A673 (cell line): ENCODE results near the gene NPR2. TPM values are rescaled to one million over a fixed set of nuclear protein-coding genes. Genes with fewer than 3 reads are reported as not detected.

ENCODE experiments used
- BruUV-seq: library from RNA; stranded (reverse); fragments of 400-500 nt; replicated peaks from 2 replicates; lab custom pipeline; 2021; lab: Mats Ljungman, UMichigan
- CTCF ChIA-PET: fragments of 300-600 bp; sonication (Branson Sonifier 250); formaldehyde crosslinking; loops from one replicate; lab custom pipeline; 2022; ENCODE audit warnings: antibody characterized with exemption; lab: Charles Lee
- POLR2A ChIA-PET: fragments of 300-600 bp; sonication (Branson Sonifier 250); formaldehyde crosslinking; loops from one replicate; lab custom pipeline; 2022; ENCODE audit warnings: antibody characterized with exemption; ENCODE audit not compliant: low non-redundant PET; lab: Charles Lee
- DNase-seq: peaks from one replicate; pipeline ENCODE4 v3.0.0-alpha.2; 2015; ENCODE audit warnings: low spot score
- H3K27ac ChIP-seq: fragments of 200-600 bp; sonication (generic); 2 replicates; pipeline ENCODE4 v1.5.1; 2016; ENCODE audit warnings: mixed run types, low read depth, mild to moderate bottlenecking, mixed read lengths, antibody characterized with exemption, low read length; ENCODE audit not compliant: poor library complexity, severe bottlenecking
- H3K27me3 ChIP-seq: fragments of 200-600 bp; sonication (generic); replicated peaks from 2 replicates; pipeline ENCODE4 v1.6.1; 2017; ENCODE audit warnings: mixed run types, low read depth, mild to moderate bottlenecking, mixed read lengths, antibody characterized with exemption, low read length; ENCODE audit not compliant: insufficient read depth, poor library complexity
- H3K36me3 ChIP-seq: fragments of 200-600 bp; sonication (generic); 2 replicates; pipeline ENCODE4 v1.6.1; 2016; ENCODE audit warnings: mixed run types, mild to moderate bottlenecking, mixed read lengths, antibody characterized with exemption, low read length; ENCODE audit not compliant: insufficient read depth, poor library complexity, severe bottlenecking
- H3K4me1 ChIP-seq: fragments of 200-600 bp; sonication (generic); 2 replicates; pipeline ENCODE4 v1.6.1; 2017; ENCODE audit warnings: mixed run types, mild to moderate bottlenecking, mixed read lengths, antibody characterized with exemption, low read length; ENCODE audit not compliant: insufficient read depth, poor library complexity, severe bottlenecking
- H3K4me3 ChIP-seq: fragments of 200-600 bp; sonication (generic); 2 replicates; pipeline ENCODE4 v1.5.1; 2016; ENCODE audit warnings: low read depth, mixed run types, mild to moderate bottlenecking, mixed read lengths, low read length; ENCODE audit not compliant: poor library complexity, severe bottlenecking
- H3K9me3 ChIP-seq: fragments of 200-600 bp; sonication (generic); 2 replicates; pipeline ENCODE4 v1.6.1; 2016; ENCODE audit warnings: mixed run types, low read depth, mild to moderate bottlenecking, mixed read lengths, antibody characterized with exemption, low read length; ENCODE audit not compliant: poor library complexity, severe bottlenecking
- CTCF ChIP-seq: fragments of 300-800, 200-600 bp; sonication (generic); conservative IDR thresholded peaks from 2 replicates; pipeline ENCODE4 v1.5.1; 2017; ENCODE audit warnings: low read depth, mild to moderate bottlenecking, antibody characterized with exemption, low read length, moderate library complexity, mixed read lengths
- EZH2 ChIP-seq: fragments of 200-600 bp; sonication (generic); IDR thresholded peaks from 2 replicates; pipeline ENCODE4 v1.6.1; 2017; ENCODE audit warnings: borderline replicate concordance, low read depth, mild to moderate bottlenecking, mixed read lengths, antibody characterized with exemption, low read length; ENCODE audit not compliant: poor library complexity, severe bottlenecking
- intact Hi-C: fragments of 100-400 bp; cut with micrococcal nuclease; formaldehyde crosslinking; loops from one replicate; pipeline ENCODE4 v1.10.0; 2022; ENCODE audit not compliant: unreplicated experiment
- total RNA-seq: library from RNA; stranded (reverse); gene quantifications from 2 replicates; pipeline ENCODE4 v1.2.3, GENCODE V29; 2021

NPR2 gene
- total RNA-seq, 1 experiment from 2014 or later, result 9.1 TPM

- ChIA-PET CTCF (no interaction called here), POLR2A (no interaction called here)
- no peaks in the 10 kb centered on the region for H3K27me3 ChIP-seq
- DNase-seq, result no peak
- no peaks in the 10 kb centered on the region for H3K9me3 ChIP-seq
- BruUV-seq, result no TSS peak
- H3K4me3 ChIP-seq, result no peak overlapping the region
- peaks cover 10% of the 10 kb centered on the region for H3K4me1 ChIP-seq
- no peak overlapping the region for H3K27ac ChIP-seq
- no peak for TF ChIP-seq CTCF
- no peak for TF ChIP-seq EZH2
- intact Hi-C loops, result no loop called here
- no peaks in the 10 kb centered on the region for H3K36me3 ChIP-seq
Measured at GRCh38 chr9:35769763-35770162, 21.6 kb upstream of the NPR2 start.

GRCh38 chr9:35771075-35771433 lies 20.3 kb upstream of the NPR2 start:
- DNase-seq, result no peak
- Histone ChIP-seq H3K27ac (no peak overlapping the region), H3K36me3 (no peaks in the 10 kb centered on the region), H3K27me3 (no peaks in the 10 kb centered on the region), H3K4me1 (peaks cover 10% of the 10 kb centered on the region), H3K9me3 (no peaks in the 10 kb centered on the region), H3K4me3 (no peak overlapping the region)
- no TSS peak for BruUV-seq
- ChIA-PET CTCF (interaction anchor here (2.0 kb wide), 1 partner anchor 19 kb away, joined by 8 read pairs; no protein-coding TSS in a partner anchor), POLR2A (no interaction called here)
- intact Hi-C loops, result no loop called here
- TF ChIP-seq EZH2 (no peak), CTCF (no peak)

GRCh38 chr9:35771534-35771933 lies 19.9 kb upstream of the NPR2 start:
- BruUV-seq, result no TSS peak
- H3K9me3 ChIP-seq, result no peaks in the 10 kb centered on the region
- intact Hi-C loops, result no loop called here

More at GRCh38 chr9:35771534-35771933, 19.9 kb upstream of the NPR2 start:
- H3K4me3 ChIP-seq, result no peak overlapping the region
- no peak overlapping the region for H3K27ac ChIP-seq
- no peaks in the 10 kb centered on the region for H3K36me3 ChIP-seq
- ChIA-PET POLR2A (no interaction called here), CTCF (interaction anchor here (2.0 kb wide), 1 partner anchor 19 kb away, joined by 8 read pairs; no protein-coding TSS in a partner anchor)
- H3K4me1 ChIP-seq, result peaks cover 10% of the 10 kb centered on the region
- TF ChIP-seq EZH2 (no peak), CTCF (no peak)
- peak; percentile 14 for DNase-seq
- no peaks in the 10 kb centered on the region for H3K27me3 ChIP-seq
